AG04450 (cell line): ENCODE results near the gene LNP1. TPM values are rescaled to one million over a fixed set of nuclear protein-coding genes. Genes with fewer than 3 reads are reported as not detected.
A peak's percentile ranks its signal among the peaks of the same experiment; 100 is the strongest.

ENCODE experiments used
- CTCF ChIA-PET: fragments of 300-600, 350-600 bp; formaldehyde crosslinking; extraction: SDS; loops from one replicate; lab custom pipeline; 2022; ENCODE audit warnings: antibody characterized with exemption, inconsistent platforms; lab: Charles Lee
- POLR2A ChIA-PET: fragments of 350-600 bp; formaldehyde crosslinking; extraction: SDS; loops from one replicate; lab custom pipeline; 2021; ENCODE audit warnings: antibody characterized with exemption, inconsistent platforms; lab: Yijun Ruan, JAX
- DNase-seq: peaks from one replicate; pipeline ENCODE4 v3.0.0-alpha.2; 2011; ENCODE audit warnings: low read depth, low spot score
- H3K27ac ChIP-seq: one replicate; pipeline ENCODE4 v1.5.1; 2012; ENCODE audit warnings: low read depth, low read length, control low read depth
- H3K27me3 ChIP-seq: one replicate; pipeline ENCODE4 v1.6.0; 2012; ENCODE audit warnings: low read length; ENCODE audit not compliant: control insufficient read depth, insufficient read depth
- H3K4me3 ChIP-seq: 2 replicates; pipeline ENCODE4 v1.5.1; 2011; ENCODE audit warnings: mild to moderate bottlenecking, low read depth, low read length, control low read depth
- H3K9me3 ChIP-seq: 2 replicates; pipeline ENCODE4 v1.5.1; 2012; ENCODE audit warnings: low read length; ENCODE audit not compliant: control insufficient read depth, insufficient read depth
- CTCF ChIP-seq: IDR thresholded peaks from 2 replicates; pipeline ENCODE4 v1.5.1; 2011; ENCODE audit warnings: low read depth, low read length, control low read depth, inconsistent platforms
- polyA plus RNA-seq: library from polyadenylated mRNA; depleted of rRNA; stranded (reverse); fragments of >200 nt; gene quantifications from 2 replicates; pipeline ENCODE4 v1.2.3, GENCODE V29; 2011

The LNP1 gene
- polyA plus RNA-seq, 1 experiment, result 3.3 TPM

GRCh38 chr3:100457811-100458210 is 56.5 kb downstream of the LNP1 start:
- ChIA-PET POLR2A (no interaction called here), CTCF (no interaction called here)
- Histone ChIP-seq H3K9me3 (no peaks in the 10 kb centered on the region), H3K27me3 (no peaks in the 10 kb centered on the region), H3K27ac (no peak overlapping the region), H3K4me3 (no peak overlapping the region)
- no peak for TF ChIP-seq CTCF
- DNase-seq, result no peak

- ChIA-PET CTCF (no interaction called here), POLR2A (no interaction called here)
- DNase-seq, result no peak
- no peak overlapping the region for H3K27ac ChIP-seq
- no peaks in the 10 kb centered on the region for H3K27me3 ChIP-seq
- H3K9me3 ChIP-seq, result no peaks in the 10 kb centered on the region
- H3K4me3 ChIP-seq, result no peak overlapping the region
- no peak for TF ChIP-seq CTCF
These were observed 57.5 kb downstream of the LNP1 start for GRCh38 chr3:100458814-100459213.

GRCh38 chr3:100463002-100463401 is 61.7 kb downstream of the LNP1 start:
- POLR2A ChIA-PET, result interaction anchor here (0.6 to 0.7 kb wide), 6 partner anchors 29 to 829 kb away, joined by 3 to 6 read pairs (median 4); partner anchors contain the start of genes LNP1 and TMEM45A
- peak; percentile 38 for DNase-seq
- Histone ChIP-seq H3K4me3 (no peak overlapping the region), H3K27me3 (peaks cover 2% of the 10 kb centered on the region), H3K27ac (no peak overlapping the region), H3K9me3 (no peaks in the 10 kb centered on the region; the same call in 1 of the 2 replicates)
- peak; percentile 77 for TF ChIP-seq CTCF
- CTCF ChIA-PET, result interaction anchor here (0.5 to 7.6 kb wide), 92 partner anchors 9 to 1855 kb away, joined by 3 to 398 read pairs (median 4); partner anchors contain the start of genes ADGRG7, LNP1, TFG and TMEM45A

GRCh38 chr3:100463646-100464155 is 62.4 kb downstream of the LNP1 start:
- H3K9me3 ChIP-seq, result no peaks in the 10 kb centered on the region; the same call in 1 of the 2 replicates
- CTCF ChIA-PET, result interaction anchor here (0.6 to 7.6 kb wide), 57 partner anchors 13 to 1854 kb away, joined by 3 to 398 read pairs (median 5); partner anchors contain the start of genes TFG and TMEM45A
- no peak overlapping the region for H3K4me3 ChIP-seq
- no peak overlapping the region for H3K27ac ChIP-seq
- no peak for DNase-seq
- POLR2A ChIA-PET, result interaction anchor here (0.7 kb wide), 1 partner anchor 62 kb away, joined by 4 read pairs; the partner anchor contains the start of gene LNP1
- no peak for TF ChIP-seq CTCF
- H3K27me3 ChIP-seq, result peaks cover 2% of the 10 kb centered on the region
